Caco-2 (cell line): Measurements from ENCODE around the gene CALHM3. TPM values are rescaled to one million over a fixed set of nuclear protein-coding genes. Genes with fewer than 3 reads are reported as not detected.

ENCODE experiments used
- BruUV-seq: library from RNA; stranded (reverse); fragments of 400-500 nt; replicated peaks from 2 replicates; lab custom pipeline; 2021; lab: Mats Ljungman, UMichigan
- CTCF ChIA-PET: fragments of 300-600 bp; sonication (Branson Sonifier 250); formaldehyde crosslinking; loops from one replicate; lab custom pipeline; 2022; ENCODE audit warnings: antibody characterized with exemption; lab: Charles Lee
- POLR2A ChIA-PET: fragments of 300-600 bp; sonication (Branson Sonifier 250); formaldehyde crosslinking; loops from one replicate; lab custom pipeline; 2022; ENCODE audit warnings: antibody characterized with exemption; lab: Charles Lee
- DNase-seq, 2 experiments: peaks; one replicate each; pipeline versions ENCODE4 v3.0.0 to v3.0.0-alpha.2; 2020 to 2022
- H3K27me3 ChIP-seq: replicated peaks from 2 replicates; pipeline ENCODE4 v1.6.0; 2011; ENCODE audit warnings: low read length; ENCODE audit not compliant: control insufficient read depth, insufficient read depth
- H3K36me3 ChIP-seq: 2 replicates; pipeline ENCODE4 v1.5.1; 2011; ENCODE audit warnings: low read length; ENCODE audit not compliant: control insufficient read depth, insufficient read depth
- H3K4me1 ChIP-seq: fragments of 250-450 bp; sonication (Bioruptor Pico); 2 replicates; pipeline ENCODE4 v1.5.1; 2020; ENCODE audit warnings: mild to moderate bottlenecking
- H3K4me3 ChIP-seq: 2 replicates; pipeline ENCODE4 v1.5.1; 2011; ENCODE audit warnings: low read depth, mild to moderate bottlenecking, control low read depth, low read length
- H3K9me3 ChIP-seq: fragments of 250-450 bp; sonication (Bioruptor Pico); 2 replicates; pipeline ENCODE4 v1.5.1; 2020; ENCODE audit warnings: mild to moderate bottlenecking, moderate library complexity
- H3K27ac Mint-ChIP-seq: one replicate; pipeline ENCODE4 v1.8.0; 2022; ENCODE audit warnings: mixed read lengths; ENCODE audit not compliant: unreplicated experiment
- H3K27me3 Mint-ChIP-seq: one replicate; pipeline ENCODE4 v1.8.0; 2022; ENCODE audit warnings: mixed read lengths; ENCODE audit not compliant: insufficient read depth, unreplicated experiment
- H3K36me3 Mint-ChIP-seq: one replicate; pipeline ENCODE4 v1.8.0; 2022; ENCODE audit warnings: mild to moderate bottlenecking, mixed read lengths; ENCODE audit not compliant: insufficient read depth, unreplicated experiment
- H3K4me1 Mint-ChIP-seq: one replicate; pipeline ENCODE4 v1.8.0; 2022; ENCODE audit warnings: low read depth, mixed read lengths; ENCODE audit not compliant: unreplicated experiment
- H3K4me3 Mint-ChIP-seq: one replicate; pipeline ENCODE4 v1.8.0; 2022; ENCODE audit warnings: mild to moderate bottlenecking, moderate library complexity, mixed read lengths; ENCODE audit not compliant: unreplicated experiment
- H3K9me3 Mint-ChIP-seq: one replicate; pipeline ENCODE4 v1.8.0; 2022; ENCODE audit warnings: mixed read lengths; ENCODE audit not compliant: unreplicated experiment
- intact Hi-C: fragments of 100-400 bp; cut with micrococcal nuclease; formaldehyde crosslinking; loops from one replicate; pipeline ENCODE4 v1.10.0; 2022; ENCODE audit not compliant: unreplicated experiment
- total RNA-seq: library from RNA; stranded (reverse); gene quantifications from 2 replicates; pipeline ENCODE4 v1.2.3, GENCODE V29; 2022
- TF ChIP-seq, protein P1 (sequence below), 2 experiments: fragments of 200-600 bp in 1 of 2; IDR thresholded peaks; 1 replicate in 1 of 2; 2 replicates in 1 of 2; pipeline versions ENCODE4 v1.5.1 to v1.8.0; 2011 to 2022; ENCODE audit warnings: antibody characterized with exemption in 1 of 2, control low read depth in 1 of 2, inconsistent platforms in 1 of 2, low read depth in 1 of 2, low read length in 1 of 2, mild to moderate bottlenecking in 1 of 2, moderate library complexity in 1 of 2; ENCODE audit not compliant: insufficient read depth in 1 of 2, severe bottlenecking in 1 of 2, unreplicated experiment in 1 of 2

CALHM3 gene
- total RNA-seq, 1 experiment from 2014 or later, result 0.18 TPM

DNA sequence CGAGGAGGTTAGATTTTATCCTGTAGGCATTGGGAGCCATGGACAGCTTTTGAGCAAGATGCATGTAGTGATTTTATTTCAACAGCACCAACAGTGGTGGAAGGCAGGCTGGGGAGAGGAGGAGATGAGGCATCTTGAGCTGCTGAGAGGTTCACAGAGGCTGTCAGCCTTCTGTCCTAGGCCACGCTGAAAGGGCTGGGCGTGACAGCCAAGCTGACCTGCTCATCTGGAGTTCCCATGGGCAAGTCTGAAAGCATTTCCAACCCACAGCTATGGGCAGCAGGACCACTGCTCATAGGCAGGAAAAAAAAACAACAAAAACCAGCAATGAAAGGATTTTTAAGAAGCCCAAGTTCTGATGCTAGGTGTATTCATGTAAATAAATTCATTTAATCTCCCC is 22.1 kb upstream of the CALHM3 start:
- no peaks in the 10 kb centered on the region for H3K36me3 Mint-ChIP-seq
- CTCF ChIA-PET, result no interaction called here

DNA sequence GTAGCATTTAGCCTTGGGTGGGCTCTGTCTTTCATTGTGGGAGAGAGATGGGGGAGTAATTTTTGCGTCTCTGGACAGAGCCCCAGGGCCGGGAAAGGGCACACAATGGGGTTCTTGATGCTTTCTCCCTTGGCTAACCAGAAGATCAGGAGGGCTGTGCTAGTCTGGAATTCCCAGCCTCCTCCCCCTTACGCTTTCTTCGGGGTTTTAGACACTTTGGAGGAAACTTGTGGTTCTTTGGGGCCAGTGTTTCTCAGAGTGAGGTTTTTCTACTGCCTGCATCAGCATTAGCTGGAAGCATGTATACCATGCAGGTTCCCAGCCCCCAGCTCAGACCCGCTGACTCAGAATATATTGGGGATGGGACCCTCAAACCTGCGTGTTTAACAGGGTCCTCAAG is 21.4 kb upstream of the CALHM3 start:
- TF ChIP-seq, protein P1, sequence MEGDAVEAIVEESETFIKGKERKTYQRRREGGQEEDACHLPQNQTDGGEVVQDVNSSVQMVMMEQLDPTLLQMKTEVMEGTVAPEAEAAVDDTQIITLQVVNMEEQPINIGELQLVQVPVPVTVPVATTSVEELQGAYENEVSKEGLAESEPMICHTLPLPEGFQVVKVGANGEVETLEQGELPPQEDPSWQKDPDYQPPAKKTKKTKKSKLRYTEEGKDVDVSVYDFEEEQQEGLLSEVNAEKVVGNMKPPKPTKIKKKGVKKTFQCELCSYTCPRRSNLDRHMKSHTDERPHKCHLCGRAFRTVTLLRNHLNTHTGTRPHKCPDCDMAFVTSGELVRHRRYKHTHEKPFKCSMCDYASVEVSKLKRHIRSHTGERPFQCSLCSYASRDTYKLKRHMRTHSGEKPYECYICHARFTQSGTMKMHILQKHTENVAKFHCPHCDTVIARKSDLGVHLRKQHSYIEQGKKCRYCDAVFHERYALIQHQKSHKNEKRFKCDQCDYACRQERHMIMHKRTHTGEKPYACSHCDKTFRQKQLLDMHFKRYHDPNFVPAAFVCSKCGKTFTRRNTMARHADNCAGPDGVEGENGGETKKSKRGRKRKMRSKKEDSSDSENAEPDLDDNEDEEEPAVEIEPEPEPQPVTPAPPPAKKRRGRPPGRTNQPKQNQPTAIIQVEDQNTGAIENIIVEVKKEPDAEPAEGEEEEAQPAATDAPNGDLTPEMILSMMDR (IDR thresholded peaks at IDR 0.05; ENCODE audit: insufficient read depth in 1 of 2, low read depth in 1 of 2, low read length in 1 of 2, severe bottlenecking in 1 of 2, unreplicated experiment in 1 of 2), result no peak
- Histone ChIP-seq H3K27me3 (no peaks in the 10 kb centered on the region; the same call in 1 of the 2 replicates), H3K36me3 (no peaks in the 10 kb centered on the region), H3K9me3 (no peaks in the 10 kb centered on the region), H3K4me1 (no peaks in the 10 kb centered on the region), H3K4me3 (no peak overlapping the region)
- no peak overlapping the region for H3K4me3 Mint-ChIP-seq
- peaks cover 6% of the 10 kb centered on the region for H3K27me3 Mint-ChIP-seq
- H3K27ac Mint-ChIP-seq, result no peak overlapping the region
- intact Hi-C loops, result no loop called here
- BruUV-seq, result no TSS peak
- H3K4me1 Mint-ChIP-seq, result peaks cover 7% of the 10 kb centered on the region
- no peaks in the 10 kb centered on the region for H3K9me3 Mint-ChIP-seq
- peak in 1 of 2 experiments; percentile 9 for DNase-seq
- CTCF ChIA-PET, result interaction anchor here (0.6 kb wide), 1 partner anchor 11 kb away, joined by 4 read pairs; no protein-coding TSS in a partner anchor
- POLR2A ChIA-PET, result no interaction called here
- no peaks in the 10 kb centered on the region for H3K36me3 Mint-ChIP-seq

More for the DNA sequence above, 22.1 kb upstream of the CALHM3 start:
- no peak overlapping the region for H3K4me3 Mint-ChIP-seq
- no TSS peak for BruUV-seq
- Histone ChIP-seq H3K4me1 (no peaks in the 10 kb centered on the region), H3K9me3 (no peaks in the 10 kb centered on the region), H3K4me3 (no peak overlapping the region), H3K36me3 (no peaks in the 10 kb centered on the region), H3K27me3 (no peaks in the 10 kb centered on the region; the same call in 1 of the 2 replicates)
- no peaks in the 10 kb centered on the region for H3K9me3 Mint-ChIP-seq
- no peak overlapping the region for H3K27ac Mint-ChIP-seq
- peaks cover 6% of the 10 kb centered on the region for H3K27me3 Mint-ChIP-seq
- DNase-seq, result peak in 1 of 2 experiments; percentile 25
- intact Hi-C loops, result no loop called here
- H3K4me1 Mint-ChIP-seq, result peaks cover 7% of the 10 kb centered on the region
- TF ChIP-seq, protein P1 (IDR thresholded peaks at IDR 0.05; ENCODE audit: insufficient read depth in 1 of 2, low read depth in 1 of 2, low read length in 1 of 2, severe bottlenecking in 1 of 2, unreplicated experiment in 1 of 2), result no peak
- POLR2A ChIA-PET, result no interaction called here

DNA sequence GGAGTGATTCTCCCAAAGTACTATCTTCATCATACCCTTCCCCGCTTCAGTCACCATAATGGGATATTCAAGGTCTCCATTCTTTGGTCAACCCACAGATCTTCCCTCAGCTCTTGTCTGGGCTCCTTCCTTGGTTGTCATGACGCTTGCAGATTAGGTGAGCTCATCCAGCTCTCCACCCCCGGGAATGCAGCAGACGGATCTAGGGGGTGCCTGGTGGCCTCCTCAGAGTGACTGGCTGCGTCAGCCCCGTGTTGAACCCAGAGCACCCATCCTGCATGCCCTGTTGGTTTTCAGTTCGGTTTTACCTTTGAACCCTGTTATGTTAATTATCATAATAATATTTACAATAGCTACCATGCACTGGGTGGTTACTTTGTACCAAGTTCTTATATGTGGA is 20.8 kb upstream of the CALHM3 start:
- ChIA-PET CTCF (interaction anchor here (0.5 to 0.6 kb wide), 2 partner anchors 10 to 41 kb away, joined by 3 to 4 read pairs; partner anchors contain the start of gene CALHM1), POLR2A (no interaction called here)
- intact Hi-C loops, result no loop called here
- DNase-seq, result peak in 1 of 2 experiments; percentile 12
- no peaks in the 10 kb centered on the region for H3K9me3 ChIP-seq
- no peaks in the 10 kb centered on the region for H3K4me1 ChIP-seq
- TF ChIP-seq, protein P1 (IDR thresholded peaks at IDR 0.05; ENCODE audit: insufficient read depth in 1 of 2, low read depth in 1 of 2, low read length in 1 of 2, severe bottlenecking in 1 of 2, unreplicated experiment in 1 of 2), result no peak
- H3K36me3 ChIP-seq, result no peaks in the 10 kb centered on the region
- Mint-ChIP-seq H3K27me3 (peaks cover 6% of the 10 kb centered on the region), H3K27ac (no peak overlapping the region), H3K4me3 (no peak overlapping the region), H3K36me3 (no peaks in the 10 kb centered on the region), H3K9me3 (no peaks in the 10 kb centered on the region), H3K4me1 (peaks cover 7% of the 10 kb centered on the region)
- H3K4me3 ChIP-seq, result no peak overlapping the region
- H3K27me3 ChIP-seq, result peaks cover under 1% of the 10 kb centered on the region
- BruUV-seq, result no TSS peak
